ENCODE data around the gene SETDB2.

SETDB2 gene

DNA sequence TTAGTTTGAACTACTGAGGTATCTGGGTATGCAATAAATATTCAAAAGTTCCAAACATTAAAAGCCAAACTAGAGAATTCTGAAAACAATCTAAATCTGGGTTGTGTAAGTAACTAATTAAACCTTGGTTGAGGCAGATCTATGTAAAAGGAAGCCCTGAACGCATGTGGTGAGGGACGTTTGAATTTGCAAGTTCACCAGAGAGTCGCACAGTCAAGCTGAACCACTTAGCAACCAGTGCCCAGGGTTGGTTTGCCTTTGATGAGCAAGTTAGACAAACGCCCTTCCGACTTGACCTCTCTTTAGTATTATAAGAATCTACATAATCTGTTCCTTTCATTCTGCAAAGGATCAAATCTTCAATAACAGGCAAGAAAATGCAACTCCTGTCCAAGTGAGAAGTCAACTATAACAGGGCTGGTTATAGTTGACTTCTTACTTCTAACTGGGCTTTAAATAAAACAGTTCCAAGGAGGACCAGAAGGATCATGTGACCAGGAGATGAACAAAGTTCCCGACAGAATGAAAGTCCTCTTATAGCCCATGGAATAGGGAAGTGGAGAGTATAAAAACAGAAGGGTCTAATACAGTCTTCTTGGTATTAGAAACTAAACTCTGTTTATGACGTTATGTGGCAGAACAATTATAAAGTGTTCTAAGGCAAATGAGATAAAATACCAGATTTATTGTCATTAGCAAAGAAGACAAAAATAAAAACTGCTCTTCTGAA lies 92.2 kb downstream of the SETDB2 start:
- no peak for DNase-seq

DNA sequence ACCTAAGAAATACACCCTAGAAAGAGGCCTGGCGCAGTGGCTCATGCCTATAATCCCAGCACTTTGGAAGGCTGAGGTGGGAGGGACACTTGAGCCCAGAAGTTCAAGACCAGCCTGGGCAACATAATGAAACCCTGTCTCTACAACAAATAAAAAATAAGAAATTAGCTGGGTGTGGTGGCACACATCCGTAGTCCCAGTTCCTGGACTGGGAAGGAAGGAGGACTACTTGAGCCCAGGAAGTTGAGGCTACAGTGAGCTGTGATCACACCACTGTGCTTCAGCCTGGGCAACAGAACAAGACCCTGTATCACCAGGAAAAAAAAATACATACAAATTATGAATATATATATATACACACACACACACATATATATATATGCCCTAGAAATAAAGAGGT lies 94.3 kb downstream of the SETDB2 start:
- no peak for DNase-seq

DNA sequence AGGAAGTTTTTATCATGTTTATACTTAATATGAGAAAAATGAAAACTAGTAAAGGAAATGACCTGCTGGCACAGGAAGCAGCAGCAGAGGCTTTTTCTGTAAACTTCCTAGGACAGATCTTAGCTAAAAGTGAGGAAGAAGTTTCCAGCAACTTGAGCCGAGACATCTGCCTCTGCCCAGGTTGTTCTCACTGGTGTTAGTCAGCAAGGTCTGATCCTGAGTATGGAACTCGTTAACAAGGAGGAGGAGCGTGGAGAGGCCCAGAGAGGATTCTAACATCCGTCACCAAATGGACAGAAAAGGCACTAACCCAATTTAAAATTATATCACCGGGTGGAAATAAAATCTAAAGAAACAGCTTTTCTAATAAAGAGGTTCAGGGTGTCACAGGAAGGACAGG lies 95.2 kb downstream of the SETDB2 start:
- DNase-seq, result no peak

DNA sequence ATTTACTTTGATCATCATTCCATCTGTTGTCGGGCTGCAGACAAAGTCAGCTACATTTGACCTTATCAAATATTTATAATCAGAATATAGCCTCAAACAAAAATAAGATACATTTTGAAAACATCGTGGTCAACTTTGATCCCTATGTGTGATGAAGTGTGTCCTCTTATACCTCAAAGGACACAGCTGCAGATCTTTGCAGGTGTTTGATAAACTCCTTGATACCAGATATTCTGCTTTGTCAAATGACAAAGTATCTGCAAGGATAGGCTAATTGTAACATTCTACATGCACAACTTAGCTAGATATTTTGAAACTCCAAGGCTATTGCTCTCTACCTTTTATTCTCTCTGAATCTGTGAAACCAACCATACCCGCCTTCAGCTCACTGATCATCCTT lies 95.7 kb downstream of the SETDB2 start:
- DNase-seq, result no peak

DNA sequence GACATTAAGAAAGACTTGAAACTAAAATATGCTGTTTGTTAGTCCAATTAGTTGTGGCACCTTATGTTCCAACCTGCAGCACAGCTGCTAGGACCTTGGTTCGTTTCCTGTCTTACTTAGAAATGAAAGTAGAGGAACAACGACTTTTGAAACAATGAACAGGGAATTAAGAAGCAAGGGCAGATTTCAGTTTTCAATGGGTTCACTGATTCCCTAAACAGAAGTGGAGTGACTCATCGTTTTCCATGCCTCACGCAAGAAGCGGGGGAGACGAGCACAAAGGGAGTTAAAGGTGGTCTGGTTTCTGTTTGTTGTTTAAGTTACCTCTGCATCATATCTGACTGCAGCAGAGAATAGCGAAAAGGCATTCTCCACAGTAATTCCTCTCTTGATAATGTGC lies 96.5 kb downstream of the SETDB2 start:
- DNase-seq, result no peak

DNA sequence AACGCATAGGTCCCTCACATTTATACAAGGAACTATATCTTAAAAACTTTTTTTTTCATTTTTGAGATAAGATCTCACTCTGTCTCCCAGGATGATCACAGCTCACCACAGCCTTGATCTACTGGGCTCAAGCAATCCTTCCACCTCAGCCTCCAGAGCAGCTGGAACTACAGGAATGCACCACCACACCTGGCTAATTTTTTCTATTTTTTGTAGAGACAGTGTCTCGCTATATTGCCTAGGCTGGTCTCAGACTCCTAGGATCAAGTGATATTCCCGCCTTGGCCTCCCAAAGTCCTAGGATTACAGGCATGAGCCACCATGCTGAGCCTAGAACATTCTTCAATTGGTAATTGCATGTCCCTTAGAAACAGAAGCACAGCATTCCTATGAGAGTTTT lies 99.6 kb downstream of the SETDB2 start:
- DNase-seq, result no peak
